A673 (cell line): ENCODE measurements around the gene NAA10. TPM values are rescaled to one million over a fixed set of nuclear protein-coding genes. Genes with fewer than 3 reads are reported as not detected.

Experiments used
- BruUV-seq: library from RNA; stranded (reverse); fragments of 400-500 nt; replicated peaks from 2 replicates; lab custom pipeline; 2021; lab: Mats Ljungman, UMichigan
- CTCF ChIA-PET: fragments of 300-600 bp; sonication (Branson Sonifier 250); formaldehyde crosslinking; loops from one replicate; lab custom pipeline; 2022; ENCODE audit warnings: antibody characterized with exemption; lab: Charles Lee
- POLR2A ChIA-PET: fragments of 300-600 bp; sonication (Branson Sonifier 250); formaldehyde crosslinking; loops from one replicate; lab custom pipeline; 2022; ENCODE audit warnings: antibody characterized with exemption; ENCODE audit not compliant: low non-redundant PET; lab: Charles Lee
- DNase-seq: peaks from one replicate; pipeline ENCODE4 v3.0.0-alpha.2; 2015; ENCODE audit warnings: low spot score
- H3K27ac ChIP-seq: fragments of 200-600 bp; sonication (generic); 2 replicates; pipeline ENCODE4 v1.5.1; 2016; ENCODE audit warnings: mixed run types, low read depth, mild to moderate bottlenecking, mixed read lengths, antibody characterized with exemption, low read length; ENCODE audit not compliant: poor library complexity, severe bottlenecking
- H3K27me3 ChIP-seq: fragments of 200-600 bp; sonication (generic); replicated peaks from 2 replicates; pipeline ENCODE4 v1.6.1; 2017; ENCODE audit warnings: mixed run types, low read depth, mild to moderate bottlenecking, mixed read lengths, antibody characterized with exemption, low read length; ENCODE audit not compliant: insufficient read depth, poor library complexity
- H3K36me3 ChIP-seq: fragments of 200-600 bp; sonication (generic); 2 replicates; pipeline ENCODE4 v1.6.1; 2016; ENCODE audit warnings: mixed run types, mild to moderate bottlenecking, mixed read lengths, antibody characterized with exemption, low read length; ENCODE audit not compliant: insufficient read depth, poor library complexity, severe bottlenecking
- H3K4me1 ChIP-seq: fragments of 200-600 bp; sonication (generic); 2 replicates; pipeline ENCODE4 v1.6.1; 2017; ENCODE audit warnings: mixed run types, mild to moderate bottlenecking, mixed read lengths, antibody characterized with exemption, low read length; ENCODE audit not compliant: insufficient read depth, poor library complexity, severe bottlenecking
- H3K4me3 ChIP-seq: fragments of 200-600 bp; sonication (generic); 2 replicates; pipeline ENCODE4 v1.5.1; 2016; ENCODE audit warnings: low read depth, mixed run types, mild to moderate bottlenecking, mixed read lengths, low read length; ENCODE audit not compliant: poor library complexity, severe bottlenecking
- H3K9me3 ChIP-seq: fragments of 200-600 bp; sonication (generic); 2 replicates; pipeline ENCODE4 v1.6.1; 2016; ENCODE audit warnings: mixed run types, low read depth, mild to moderate bottlenecking, mixed read lengths, antibody characterized with exemption, low read length; ENCODE audit not compliant: poor library complexity, severe bottlenecking
- EZH2 ChIP-seq: fragments of 200-600 bp; sonication (generic); IDR thresholded peaks from 2 replicates; pipeline ENCODE4 v1.6.1; 2017; ENCODE audit warnings: borderline replicate concordance, low read depth, mild to moderate bottlenecking, mixed read lengths, antibody characterized with exemption, low read length; ENCODE audit not compliant: poor library complexity, severe bottlenecking
- intact Hi-C: fragments of 100-400 bp; cut with micrococcal nuclease; formaldehyde crosslinking; loops from one replicate; pipeline ENCODE4 v1.10.0; 2022; ENCODE audit not compliant: unreplicated experiment
- total RNA-seq: library from RNA; stranded (reverse); gene quantifications from 2 replicates; pipeline ENCODE4 v1.2.3, GENCODE V29; 2021
- TF ChIP-seq, protein P1 (sequence below): fragments of 300-800, 200-600 bp; sonication (generic); conservative IDR thresholded peaks from 2 replicates; pipeline ENCODE4 v1.5.1; 2017; ENCODE audit warnings: low read depth, mild to moderate bottlenecking, antibody characterized with exemption, low read length, moderate library complexity, mixed read lengths

Gene NAA10
- total RNA-seq, 1 experiment from 2014 or later, result 140 TPM

DNA sequence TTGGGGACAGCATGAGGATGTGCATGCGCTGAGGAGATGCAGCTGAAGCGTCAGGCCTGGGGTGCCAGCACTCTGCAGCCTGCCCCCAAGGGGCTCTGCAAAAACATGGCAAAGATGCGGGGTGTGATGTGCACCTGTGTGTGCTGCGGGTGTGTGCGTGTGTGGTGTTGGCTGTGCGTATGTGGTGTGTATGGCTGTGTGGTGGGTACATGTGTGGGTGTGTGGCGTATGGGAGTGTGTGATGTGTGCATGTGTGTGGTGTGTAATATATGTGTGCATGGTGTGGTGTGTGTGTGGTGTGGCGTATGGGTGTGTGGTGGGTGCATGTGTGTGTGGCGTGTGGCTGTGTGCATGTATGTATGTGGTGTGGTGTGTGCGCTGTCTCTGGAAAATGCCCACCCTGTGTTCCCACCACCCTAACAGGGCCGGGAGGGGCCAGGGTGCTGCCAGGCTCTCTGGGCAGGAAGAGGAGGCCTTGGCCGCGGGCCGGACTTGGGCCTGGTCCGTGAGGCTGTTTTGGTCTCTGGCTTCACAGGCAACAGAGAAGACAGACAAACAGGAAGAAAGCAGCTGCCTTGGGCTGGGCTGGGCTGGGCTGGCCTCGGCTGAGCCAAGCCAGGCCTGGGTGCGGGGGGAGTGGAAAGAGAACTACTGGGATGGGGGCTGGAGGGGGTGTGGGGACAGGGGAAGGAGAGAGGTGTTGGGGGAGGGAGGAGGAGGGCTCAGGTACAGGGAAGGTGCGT is 31.4 kb downstream of the NAA10 start:
- Histone ChIP-seq H3K4me3 (no peak overlapping the region), H3K4me1 (no peaks in the 10 kb centered on the region), H3K36me3 (no peaks in the 10 kb centered on the region), H3K27ac (no peak overlapping the region), H3K9me3 (no peaks in the 10 kb centered on the region), H3K27me3 (no peaks in the 10 kb centered on the region)
- no peak for TF ChIP-seq EZH2
- TF ChIP-seq, protein P1, sequence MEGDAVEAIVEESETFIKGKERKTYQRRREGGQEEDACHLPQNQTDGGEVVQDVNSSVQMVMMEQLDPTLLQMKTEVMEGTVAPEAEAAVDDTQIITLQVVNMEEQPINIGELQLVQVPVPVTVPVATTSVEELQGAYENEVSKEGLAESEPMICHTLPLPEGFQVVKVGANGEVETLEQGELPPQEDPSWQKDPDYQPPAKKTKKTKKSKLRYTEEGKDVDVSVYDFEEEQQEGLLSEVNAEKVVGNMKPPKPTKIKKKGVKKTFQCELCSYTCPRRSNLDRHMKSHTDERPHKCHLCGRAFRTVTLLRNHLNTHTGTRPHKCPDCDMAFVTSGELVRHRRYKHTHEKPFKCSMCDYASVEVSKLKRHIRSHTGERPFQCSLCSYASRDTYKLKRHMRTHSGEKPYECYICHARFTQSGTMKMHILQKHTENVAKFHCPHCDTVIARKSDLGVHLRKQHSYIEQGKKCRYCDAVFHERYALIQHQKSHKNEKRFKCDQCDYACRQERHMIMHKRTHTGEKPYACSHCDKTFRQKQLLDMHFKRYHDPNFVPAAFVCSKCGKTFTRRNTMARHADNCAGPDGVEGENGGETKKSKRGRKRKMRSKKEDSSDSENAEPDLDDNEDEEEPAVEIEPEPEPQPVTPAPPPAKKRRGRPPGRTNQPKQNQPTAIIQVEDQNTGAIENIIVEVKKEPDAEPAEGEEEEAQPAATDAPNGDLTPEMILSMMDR, result no peak
- DNase-seq, result no peak
- ChIA-PET CTCF (no interaction called here), POLR2A (no interaction called here)
- BruUV-seq, result no TSS peak
- intact Hi-C loops, result no loop called here

- Histone ChIP-seq H3K9me3 (no peaks in the 10 kb centered on the region), H3K4me1 (no peaks in the 10 kb centered on the region), H3K27ac (no peak overlapping the region), H3K27me3 (no peaks in the 10 kb centered on the region), H3K4me3 (no peak overlapping the region), H3K36me3 (no peaks in the 10 kb centered on the region)
- no TSS peak for BruUV-seq
- ChIA-PET CTCF (no interaction called here), POLR2A (no interaction called here)
- TF ChIP-seq, protein P1, result no peak
- TF ChIP-seq EZH2, result no peak
- intact Hi-C loops, result no loop called here
- DNase-seq, result no peak
Measured at GRCh38 chrX:153902385-153902784, 32.5 kb downstream of the NAA10 start.

- Histone ChIP-seq H3K9me3 (no peaks in the 10 kb centered on the region), H3K4me1 (no peaks in the 10 kb centered on the region), H3K27me3 (no peaks in the 10 kb centered on the region), H3K27ac (no peak overlapping the region), H3K36me3 (no peaks in the 10 kb centered on the region), H3K4me3 (no peak overlapping the region)
- no peak for DNase-seq
- no TSS peak for BruUV-seq
- ChIA-PET CTCF (no interaction called here), POLR2A (no interaction called here)
- intact Hi-C loops, result no loop called here
- TF ChIP-seq EZH2, result no peak
- TF ChIP-seq, protein P1, result no peak
Measured at GRCh38 chrX:153901753-153902140, 33.1 kb downstream of the NAA10 start.
